CD4-positive, alpha-beta T cell (primary cell): ENCODE data around the gene TEX2. TPM values are rescaled to one million over a fixed set of nuclear protein-coding genes. Genes with fewer than 3 reads are reported as not detected.
"Not testable (repeated sequence)": the region's sequence is repeated elsewhere in the genome, so short reads cannot be mapped to it uniquely, and the experiment has no call there.

Experiments
- ATAC-seq: fragments of 200-7000 bp; cut with Tn5 transposase; one replicate; pipeline ENCODE4 v1.10.0; 2022; ENCODE audit warnings: mild to moderate bottlenecking; ENCODE audit not compliant: poor library complexity
- CTCF ChIA-PET: fragments of 350-600 bp; sonication (Branson Sonifier 250); formaldehyde crosslinking; loops from one replicate; lab custom pipeline; 2021; ENCODE audit warnings: antibody characterized with exemption, inconsistent platforms; lab: Charles Lee
- POLR2A ChIA-PET: fragments of 350-600 bp; sonication (Branson Sonifier 250); formaldehyde crosslinking; loops from one replicate; lab custom pipeline; 2021; ENCODE audit warnings: antibody characterized with exemption, inconsistent platforms; lab: Charles Lee
- DNase-seq, 14 experiments: peaks; one replicate each; pipeline ENCODE4 v3.0.0-alpha.2; 2013 to 2020; ENCODE audit warnings: mixed read lengths in 2 of 14
- H3K27ac ChIP-seq, 2 donors: one replicate each; pipeline versions ENCODE4 v1.5.1 to v1.7.0; 2013; ENCODE audit warnings: low read length in 2 of 2, low read depth in 1 of 2, mild to moderate bottlenecking in 1 of 2
- H3K27me3 ChIP-seq, 2 experiments: 1 replicate in 1 of 2; 2 replicates in 1 of 2; pipeline versions ENCODE4 v1.6.1 to v1.7.0; 2013; ENCODE audit warnings: low read length in 2 of 2, control low read depth in 1 of 2, mild to moderate bottlenecking in 1 of 2, moderate library complexity in 1 of 2; ENCODE audit not compliant: insufficient read depth in 2 of 2, control insufficient read depth in 1 of 2
- H3K36me3 ChIP-seq: one replicate; pipeline ENCODE4 v1.6.1; 2013; ENCODE audit warnings: low read length, control low read depth; ENCODE audit not compliant: insufficient read depth
- H3K4me1 ChIP-seq: one replicate; pipeline ENCODE4 v1.6.1; 2013; ENCODE audit warnings: low read length, control low read depth; ENCODE audit not compliant: insufficient read depth
- H3K4me3 ChIP-seq: one replicate; pipeline ENCODE4 v1.5.1; 2013; ENCODE audit warnings: mild to moderate bottlenecking, low read length, moderate library complexity
- H3K9me3 ChIP-seq, 2 experiments: 1 replicate in 1 of 2; 2 replicates in 1 of 2; pipeline versions ENCODE4 v1.6.1 to v1.7.0; 2013; ENCODE audit warnings: low read length in 2 of 2, mild to moderate bottlenecking in 2 of 2, control low read depth in 1 of 2, moderate library complexity in 1 of 2; ENCODE audit not compliant: control insufficient read depth in 1 of 2, insufficient read depth in 1 of 2
- H3K27ac Mint-ChIP-seq: one replicate; pipeline ENCODE4 v1.8.0; 2020; ENCODE audit warnings: mixed read lengths
- H3K27me3 Mint-ChIP-seq: one replicate; pipeline ENCODE4 v1.8.0; 2021; ENCODE audit warnings: mixed read lengths
- H3K36me3 Mint-ChIP-seq: one replicate; pipeline ENCODE4 v1.8.0; 2021; ENCODE audit warnings: low read depth, mixed read lengths
- H3K4me1 Mint-ChIP-seq: one replicate; pipeline ENCODE4 v1.8.0; 2021; ENCODE audit warnings: low read depth, mixed read lengths
- H3K4me3 Mint-ChIP-seq: one replicate; pipeline ENCODE4 v1.8.0; 2020; ENCODE audit warnings: mild to moderate bottlenecking, mixed read lengths
- H3K9me3 Mint-ChIP-seq: one replicate; pipeline ENCODE4 v1.8.0; 2020; ENCODE audit warnings: mixed read lengths
- intact Hi-C, 2 experiments: fragments of 100-400 bp; cut with DNase I in 1 of 2; cut with micrococcal nuclease in 1 of 2; formaldehyde crosslinking; loops; one replicate each; pipeline versions ENCODE4 v1.15.1 to v1.9.0; 2023 to 2025; cut with DNase I, micrococcal nuclease
- total RNA-seq, 174 experiments: library from RNA in 2 of 174; stranded (reverse) in 2 of 174; gene quantifications; one replicate each; pipeline ENCODE4 v1.2.3 and lab custom pipeline; 2021 to 2026
- TF ChIP-seq, protein P1 (sequence below): fragments of 200-600 bp; IDR thresholded peaks from one replicate; pipeline ENCODE4 v1.8.0; 2022; ENCODE audit warnings: antibody characterized with exemption, mild to moderate bottlenecking

The TEX2 gene
- total RNA-seq, 2 experiments from 2014 or later: 8.6 to 8.9 TPM

DNA sequence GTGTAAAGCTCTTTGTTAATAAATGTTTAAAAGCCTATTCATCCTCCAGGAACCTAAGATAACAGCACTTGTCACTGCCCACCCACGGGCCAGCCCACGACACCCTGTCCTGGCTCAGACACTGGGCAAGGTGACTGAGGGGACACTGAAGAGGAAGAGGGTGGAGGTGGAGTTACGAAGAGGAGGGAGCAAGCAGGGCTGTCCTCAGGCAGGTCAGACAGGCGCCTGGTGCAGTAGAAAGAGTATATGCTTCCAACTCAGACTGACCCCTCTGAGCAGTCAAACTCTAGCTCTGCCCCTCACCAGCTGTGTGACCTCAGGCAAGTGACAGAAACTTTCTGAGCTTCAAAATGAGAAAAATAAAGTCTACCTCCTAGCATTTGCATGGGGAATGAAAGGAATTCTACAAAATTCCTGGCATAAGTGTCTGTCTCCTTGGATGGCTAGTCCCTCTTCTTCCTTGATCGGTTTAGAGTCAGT is 22.8 kb downstream of the TEX2 start:
- POLR2A ChIA-PET: no interaction called here
- no peaks in the 10 kb centered on the region for H3K27me3 Mint-ChIP-seq

DNA sequence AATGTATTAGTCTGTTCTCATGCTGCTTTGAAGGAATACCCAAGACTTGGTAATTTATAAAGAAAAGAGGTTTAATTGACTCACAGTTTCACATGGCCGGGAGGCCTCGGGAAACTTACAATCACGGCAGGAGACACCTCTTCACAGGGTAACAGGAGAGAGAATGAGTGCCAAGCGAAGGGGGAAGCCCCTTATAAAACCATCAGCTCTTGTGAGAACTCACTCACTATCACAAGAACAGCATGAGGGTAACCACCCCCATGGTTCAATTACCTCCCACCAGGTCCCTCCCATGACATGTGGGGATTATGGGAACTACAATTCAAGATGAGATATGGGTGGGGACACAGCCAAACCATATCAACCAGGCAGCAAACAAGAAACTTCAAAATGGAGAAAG is 24.6 kb downstream of the TEX2 start:
- peaks cover 23% of the 10 kb centered on the region for H3K4me1 Mint-ChIP-seq
- DNase-seq, H3K4me3 Mint-ChIP-seq, H3K27me3 ChIP-seq, ATAC-seq, intact Hi-C loops, CTCF ChIA-PET, H3K9me3 ChIP-seq, H3K4me3 ChIP-seq, H3K27ac Mint-ChIP-seq, H3K36me3 ChIP-seq, H3K36me3 Mint-ChIP-seq, POLR2A ChIA-PET, H3K4me1 ChIP-seq, H3K27me3 Mint-ChIP-seq, H3K9me3 Mint-ChIP-seq, H3K27ac ChIP-seq: not testable (repeated sequence)

More for the DNA sequence above, 22.8 kb downstream of the TEX2 start:
- Histone ChIP-seq H3K4me1 (peaks cover 5% of the 10 kb centered on the region), H3K9me3 (no peaks in the 10 kb centered on the region), H3K27me3 (no peaks in the 10 kb centered on the region), H3K36me3 (no peaks in the 10 kb centered on the region), H3K4me3 (no peak overlapping the region), H3K27ac (no peak overlapping the region)
- Mint-ChIP-seq H3K4me3 (no peak overlapping the region), H3K4me1 (peaks cover 33% of the 10 kb centered on the region), H3K27ac (no peak overlapping the region), H3K36me3 (no peaks in the 10 kb centered on the region), H3K9me3 (no peaks in the 10 kb centered on the region)
- TF ChIP-seq, protein P1, sequence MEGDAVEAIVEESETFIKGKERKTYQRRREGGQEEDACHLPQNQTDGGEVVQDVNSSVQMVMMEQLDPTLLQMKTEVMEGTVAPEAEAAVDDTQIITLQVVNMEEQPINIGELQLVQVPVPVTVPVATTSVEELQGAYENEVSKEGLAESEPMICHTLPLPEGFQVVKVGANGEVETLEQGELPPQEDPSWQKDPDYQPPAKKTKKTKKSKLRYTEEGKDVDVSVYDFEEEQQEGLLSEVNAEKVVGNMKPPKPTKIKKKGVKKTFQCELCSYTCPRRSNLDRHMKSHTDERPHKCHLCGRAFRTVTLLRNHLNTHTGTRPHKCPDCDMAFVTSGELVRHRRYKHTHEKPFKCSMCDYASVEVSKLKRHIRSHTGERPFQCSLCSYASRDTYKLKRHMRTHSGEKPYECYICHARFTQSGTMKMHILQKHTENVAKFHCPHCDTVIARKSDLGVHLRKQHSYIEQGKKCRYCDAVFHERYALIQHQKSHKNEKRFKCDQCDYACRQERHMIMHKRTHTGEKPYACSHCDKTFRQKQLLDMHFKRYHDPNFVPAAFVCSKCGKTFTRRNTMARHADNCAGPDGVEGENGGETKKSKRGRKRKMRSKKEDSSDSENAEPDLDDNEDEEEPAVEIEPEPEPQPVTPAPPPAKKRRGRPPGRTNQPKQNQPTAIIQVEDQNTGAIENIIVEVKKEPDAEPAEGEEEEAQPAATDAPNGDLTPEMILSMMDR: no peak
- ATAC-seq: no peak
- DNase-seq: no peak
- intact Hi-C loops: no loop called here
- CTCF ChIA-PET: no interaction called here

DNA sequence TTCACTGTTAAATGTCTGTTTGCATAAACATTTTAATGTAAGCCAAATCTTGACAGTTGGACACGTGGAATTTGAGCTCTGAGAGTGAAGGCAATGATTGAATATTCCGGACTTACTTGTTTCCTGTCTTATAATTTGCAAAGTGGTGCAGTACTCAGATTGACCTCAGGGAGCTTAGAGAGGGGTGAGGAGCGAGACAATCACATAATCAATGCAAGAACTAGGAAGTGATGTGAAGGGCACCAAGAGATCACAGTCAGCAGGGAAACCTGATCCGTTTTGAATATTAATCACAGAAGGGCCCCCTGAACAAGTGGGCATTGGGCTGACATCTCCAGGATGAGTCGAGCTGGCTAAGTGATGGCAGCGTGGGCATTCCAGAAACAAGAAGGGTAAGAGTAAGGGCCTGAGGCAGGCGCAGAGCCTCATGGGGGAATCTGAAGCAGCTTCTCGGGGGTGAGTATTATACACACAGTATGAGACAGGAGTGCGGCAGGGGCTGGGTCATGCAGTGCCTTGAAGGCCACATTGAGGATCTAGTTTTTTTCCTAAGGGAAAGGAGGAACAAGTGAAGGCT is 26.1 kb downstream of the TEX2 start:
- TF ChIP-seq, protein P1: no peak
- H3K27ac ChIP-seq: no peak overlapping the region
- Mint-ChIP-seq H3K4me3 (no peak overlapping the region), H3K36me3 (peaks cover 4% of the 10 kb centered on the region), H3K9me3 (no peaks in the 10 kb centered on the region), H3K27me3 (no peaks in the 10 kb centered on the region), H3K4me1 (peaks cover 18% of the 10 kb centered on the region), H3K27ac (no peak overlapping the region)
- DNase-seq (peak in 1 of 14 experiments; percentile 8), ATAC-seq (peak; percentile 66)
- peaks cover 5% of the 10 kb centered on the region for H3K4me1 ChIP-seq
- no peaks in the 10 kb centered on the region for H3K9me3 ChIP-seq
- intact Hi-C loops: no loop called here
- H3K27me3 ChIP-seq: no peaks in the 10 kb centered on the region
- no peaks in the 10 kb centered on the region for H3K36me3 ChIP-seq
- POLR2A ChIA-PET: interaction anchor here (0.6 kb wide), 1 partner anchor 1453 kb away, joined by 3 read pairs; no protein-coding TSS in a partner anchor
- H3K4me3 ChIP-seq: no peak overlapping the region
- CTCF ChIA-PET: no interaction called here

DNA sequence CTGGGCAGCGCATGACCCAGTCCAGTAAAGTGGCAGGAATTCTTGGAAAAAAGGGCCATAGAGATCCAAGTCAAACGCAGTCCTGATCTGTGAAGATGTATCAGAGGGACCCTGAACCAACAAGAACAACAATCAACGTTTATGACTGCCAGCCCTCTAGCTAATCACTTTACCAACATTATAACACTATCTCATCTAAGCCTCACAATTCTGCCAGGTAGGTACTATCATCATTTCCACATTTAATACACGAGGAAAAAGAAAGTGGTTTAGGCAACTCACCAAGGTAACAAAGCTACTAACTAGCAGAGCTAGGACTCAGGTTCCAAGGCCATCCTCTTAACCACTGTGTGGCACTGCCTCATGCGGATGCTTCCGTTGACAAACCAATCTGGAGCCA is 28.1 kb downstream of the TEX2 start:
- Mint-ChIP-seq H3K9me3 (no peaks in the 10 kb centered on the region), H3K27me3 (no peaks in the 10 kb centered on the region), H3K4me3 (no peak overlapping the region), H3K36me3 (peaks cover 4% of the 10 kb centered on the region), H3K27ac (no peak overlapping the region), H3K4me1 (peaks cover 16% of the 10 kb centered on the region)
- Histone ChIP-seq H3K27ac (no peak overlapping the region), H3K4me3 (no peak overlapping the region), H3K4me1 (no peaks in the 10 kb centered on the region), H3K27me3 (no peaks in the 10 kb centered on the region), H3K9me3 (no peaks in the 10 kb centered on the region), H3K36me3 (no peaks in the 10 kb centered on the region)
- TF ChIP-seq, protein P1: no peak
- ChIA-PET POLR2A (interaction anchor here (0.7 kb wide), 1 partner anchor 29 kb away, joined by 4 read pairs; no protein-coding TSS in a partner anchor), CTCF (no interaction called here)
- DNase-seq: no peak
- no peak for ATAC-seq
- intact Hi-C loops: no loop called here
